HG03135 (cell line): ENCODE data around the gene EPB41.
"Not testable (repeated sequence)": the region's sequence is repeated elsewhere in the genome, so short reads cannot be mapped to it uniquely, and the experiment has no call there.

Experiments
- ATAC-seq: cut with Tn5 transposase; IDR thresholded peaks from one replicate; pipeline ENCODE4 v1.9.1; 2021; ENCODE audit warnings: mild to moderate bottlenecking, moderate library complexity; ENCODE audit not compliant: unreplicated experiment

The EPB41 gene

DNA sequence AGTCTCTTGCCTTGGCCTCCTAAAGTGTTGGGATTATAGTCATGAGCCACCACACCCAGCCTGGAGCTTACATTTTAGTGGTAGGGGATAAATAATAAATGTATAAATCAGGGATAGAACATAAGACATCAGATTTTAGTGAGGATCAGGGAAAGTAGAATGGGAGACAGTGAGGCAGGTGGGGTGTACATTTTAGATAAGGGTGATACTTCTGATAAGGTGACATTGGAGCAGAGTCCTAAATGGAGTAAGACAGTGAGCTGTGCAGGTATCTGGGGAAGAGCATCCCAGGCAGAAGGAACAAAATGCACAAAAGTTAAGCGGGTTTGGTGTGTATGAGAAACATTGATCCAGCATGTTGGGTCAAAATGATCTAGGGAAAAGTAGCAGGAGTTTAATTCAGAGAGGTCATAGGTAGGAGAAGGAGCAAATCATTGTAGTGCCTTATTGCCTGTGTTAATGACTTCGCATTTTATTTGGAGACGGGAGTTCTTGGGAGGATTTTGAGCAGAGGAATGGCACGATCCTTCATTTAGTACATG, 11.1 kb downstream of the EPB41 start:
- no peak for ATAC-seq

DNA sequence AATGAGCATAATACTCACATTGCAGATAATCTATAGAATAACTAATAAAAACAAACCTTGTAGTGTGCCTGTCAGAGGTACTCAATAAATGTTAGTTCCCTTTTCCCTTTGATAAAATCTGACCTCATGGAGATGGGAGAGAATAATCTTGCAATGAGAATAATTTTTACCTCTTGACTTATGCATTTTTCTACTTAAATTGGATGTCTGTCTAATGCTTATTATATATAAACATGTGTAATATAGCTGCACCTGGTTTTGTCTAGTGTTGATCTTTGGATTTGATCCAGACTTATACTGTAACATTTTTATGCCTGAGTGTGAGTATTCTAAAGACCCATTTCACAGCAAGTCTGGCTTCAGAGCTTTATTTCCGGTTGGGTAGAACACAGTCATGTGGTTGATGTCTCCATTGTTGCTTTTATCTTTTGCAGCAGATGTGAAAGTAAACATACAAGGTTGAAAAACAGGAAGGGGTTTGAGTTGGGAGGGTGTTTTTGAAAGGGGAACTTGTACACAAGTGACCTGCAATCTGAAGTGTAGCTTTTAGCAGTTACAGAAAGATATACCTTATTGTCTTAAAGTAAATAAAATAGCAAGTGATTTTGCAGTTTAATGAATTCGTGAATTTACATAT, 12.4 kb downstream of the EPB41 start:
- ATAC-seq, result peak; percentile 90

DNA sequence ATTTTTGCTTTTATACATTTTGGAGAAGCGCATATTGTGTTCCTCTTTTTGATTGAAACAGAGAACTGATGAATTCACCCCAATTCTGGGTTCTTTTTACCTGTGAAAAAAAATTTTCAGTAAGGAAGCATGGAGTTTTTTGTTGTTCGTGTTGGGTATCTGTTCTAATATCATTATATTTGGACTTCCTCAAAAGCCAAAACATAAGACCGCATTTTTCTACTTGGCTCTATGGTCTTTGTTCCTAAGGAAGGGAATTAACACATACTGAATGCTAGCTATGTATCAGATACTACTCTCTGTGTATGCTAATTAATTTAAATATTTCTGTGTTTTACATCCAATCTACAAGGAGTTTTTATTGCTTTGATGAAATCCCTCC, 12.9 kb downstream of the EPB41 start:
- ATAC-seq, result no peak

DNA sequence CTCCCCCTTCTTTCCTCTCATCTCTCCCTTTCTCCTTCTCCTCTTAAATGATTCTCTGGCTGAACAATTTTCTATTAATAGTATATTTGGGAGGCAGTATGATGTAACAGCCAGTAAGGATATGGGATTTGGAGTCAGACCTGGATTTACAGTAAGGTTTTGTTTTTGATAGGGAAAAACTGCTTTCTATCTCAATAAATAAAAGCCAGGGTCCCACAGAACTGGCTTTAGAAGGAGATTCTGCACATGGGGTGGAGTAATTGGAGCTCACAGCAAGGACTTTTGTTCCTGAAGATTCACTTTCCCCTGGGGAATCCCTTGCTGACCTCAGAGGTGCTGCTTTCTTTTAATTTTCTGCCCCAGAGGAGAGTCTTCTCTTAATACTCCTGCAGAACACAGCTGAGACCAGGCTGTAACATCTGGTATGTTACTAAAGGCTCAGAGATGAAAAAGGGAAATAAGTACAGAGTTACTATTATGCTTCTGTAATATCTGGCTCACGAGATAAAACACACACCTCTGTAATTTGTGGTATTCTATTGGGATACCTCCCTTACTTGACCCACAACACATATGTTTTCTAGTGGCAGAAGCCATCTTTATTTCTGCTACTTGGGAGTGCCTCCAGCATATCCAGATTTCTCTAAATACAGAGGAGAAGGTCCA, 13.4 kb downstream of the EPB41 start:
- ATAC-seq, result no peak

DNA sequence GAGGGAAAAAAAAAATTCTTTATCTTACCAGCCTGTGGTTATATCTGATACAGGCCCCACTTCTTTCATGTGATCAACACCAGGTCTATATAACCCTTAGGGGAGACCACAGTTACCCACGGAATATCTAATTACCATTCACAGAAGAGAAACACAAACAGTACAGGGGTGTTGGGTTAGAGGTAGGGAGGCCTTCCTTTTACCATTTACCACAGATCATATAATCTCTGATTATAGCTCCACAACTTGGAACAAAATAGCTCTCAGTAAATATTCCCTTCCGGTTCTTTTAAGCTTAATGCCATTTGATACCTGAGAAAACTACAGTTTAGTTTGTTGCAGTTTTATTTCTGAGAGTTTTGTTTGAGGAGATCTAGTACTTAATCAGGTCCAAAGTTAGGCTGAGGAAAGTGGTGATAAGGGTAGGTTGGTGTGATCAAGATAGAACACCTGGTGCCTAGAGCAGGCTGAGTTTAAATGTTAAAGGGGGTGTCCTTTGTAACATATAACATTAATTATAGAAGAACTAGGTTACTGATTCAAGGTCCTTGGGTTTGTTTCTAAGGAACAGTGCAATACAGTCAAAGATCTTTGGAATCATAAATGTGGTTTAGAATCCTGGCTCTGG, 14.1 kb downstream of the EPB41 start:
- ATAC-seq, result no peak

DNA sequence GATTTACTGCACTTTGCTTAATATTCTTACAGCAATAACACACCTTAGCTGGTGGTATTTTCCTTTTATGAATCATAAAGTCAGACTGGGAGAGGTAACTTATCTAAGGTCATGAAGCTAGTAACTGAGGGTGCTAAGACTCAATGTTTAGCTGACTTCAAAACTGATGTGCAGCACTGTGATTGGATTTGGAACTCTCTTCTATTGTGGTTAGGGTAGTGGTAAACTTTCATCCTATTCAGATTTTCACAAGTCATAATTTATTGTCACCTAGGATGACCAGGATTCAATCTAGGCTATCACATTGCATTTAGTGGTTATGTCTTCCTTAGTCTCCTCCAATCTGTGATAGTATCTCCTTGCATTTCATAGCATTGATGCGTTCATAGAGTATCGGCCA, 18.9 kb downstream of the EPB41 start:
- ATAC-seq, result no peak

DNA sequence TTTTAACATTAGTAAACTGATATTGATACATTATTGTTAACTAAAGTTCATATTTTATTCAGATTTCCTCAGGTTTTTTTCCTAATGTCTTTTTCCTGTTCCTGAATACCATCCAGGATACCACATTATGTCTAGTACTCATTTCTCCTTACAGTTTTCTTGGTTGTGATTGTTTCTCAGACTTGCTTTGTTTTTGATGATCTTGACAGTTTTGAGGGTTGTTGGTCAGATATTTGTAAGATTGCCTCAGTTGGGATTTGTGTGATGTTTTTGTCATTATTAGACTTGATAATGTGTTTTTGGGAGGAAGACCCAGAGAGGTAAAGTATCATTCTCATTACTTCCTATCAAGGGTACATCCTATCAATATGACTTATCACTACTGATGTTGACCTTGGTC, 19.5 kb downstream of the EPB41 start:
- ATAC-seq, result no peak

GRCh38 chr1:28934676-28935075, 20.3 kb downstream of the EPB41 start:
- ATAC-seq, result no peak

DNA sequence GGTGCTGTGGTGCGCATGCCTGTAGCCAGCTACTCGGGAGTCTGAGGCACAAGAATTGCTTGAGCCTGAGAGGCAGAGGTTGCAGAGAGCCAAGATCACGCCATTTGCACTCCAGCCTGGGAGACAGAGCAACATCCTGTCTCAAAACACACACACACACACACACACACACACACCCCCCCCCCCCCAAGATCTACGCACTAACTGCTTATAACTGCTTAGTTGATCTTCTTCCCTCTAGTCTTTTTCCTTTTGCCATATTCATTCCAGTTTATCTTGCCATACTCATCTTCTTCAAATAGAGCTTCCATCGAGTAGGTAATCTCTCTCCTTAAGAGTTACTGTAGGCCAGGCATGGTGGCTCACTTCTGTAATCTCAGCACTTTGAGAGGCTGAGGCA, 20.9 kb downstream of the EPB41 start:
- ATAC-seq, result no peak

- ATAC-seq, result no peak
Observed at GRCh38 chr1:28936094-28936493, 21.7 kb downstream of the EPB41 start.

DNA sequence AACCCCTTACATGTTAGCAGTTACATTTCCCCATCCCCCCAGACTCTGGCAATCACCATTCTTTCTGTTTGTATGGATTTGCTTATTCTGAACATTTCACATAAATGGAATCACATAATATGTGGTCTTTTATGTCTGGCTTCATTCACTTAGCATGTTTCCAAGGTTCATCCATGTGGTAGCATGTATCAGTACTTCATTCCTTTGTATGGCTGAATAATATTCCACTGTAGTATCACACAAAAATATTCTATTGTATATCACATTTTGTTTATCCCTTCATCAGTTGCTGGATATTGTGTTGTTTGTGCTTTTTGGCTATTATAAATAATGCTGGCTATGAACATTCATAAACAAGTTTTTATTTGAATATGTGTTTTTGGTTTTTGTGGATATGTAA, 22.2 kb downstream of the EPB41 start:
- ATAC-seq, result no peak

- ATAC-seq, result not testable (repeated sequence)
Observed at GRCh38 chr1:28943581-28943980, 29.2 kb downstream of the EPB41 start.

- ATAC-seq, result no peak
Observed at GRCh38 chr1:28950006-28950405, 35.6 kb downstream of the EPB41 start.

- no peak for ATAC-seq
Observed at GRCh38 chr1:28950449-28950848, 36.1 kb downstream of the EPB41 start.

DNA sequence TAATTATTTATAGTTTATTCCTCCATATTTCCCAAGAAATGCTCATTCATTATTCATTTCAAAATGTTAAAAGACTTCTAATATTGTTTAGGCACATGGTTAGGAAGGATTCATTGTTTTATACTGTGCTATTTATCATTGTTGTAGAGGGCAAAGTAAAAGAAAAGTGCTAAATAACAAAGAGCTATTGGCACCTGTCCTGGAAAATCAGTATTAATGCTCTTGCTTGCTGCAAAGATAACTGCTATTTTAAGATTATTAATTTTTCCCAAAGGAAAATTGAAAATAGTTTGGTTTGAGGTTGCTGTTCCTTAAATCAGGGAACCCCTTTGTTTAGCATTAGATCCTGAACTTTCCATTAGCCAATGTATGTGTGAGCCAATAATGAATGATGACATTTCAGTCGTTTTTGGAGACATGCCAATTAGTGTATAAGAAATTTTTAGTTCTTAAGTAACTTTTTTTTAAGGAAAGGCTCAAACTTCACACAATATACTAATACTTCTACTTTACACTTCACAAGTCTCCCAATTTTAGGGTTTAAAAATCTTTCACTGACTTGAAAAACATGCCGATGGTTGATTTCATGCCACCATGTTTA, 39.9 kb downstream of the EPB41 start:
- ATAC-seq, result no peak

DNA sequence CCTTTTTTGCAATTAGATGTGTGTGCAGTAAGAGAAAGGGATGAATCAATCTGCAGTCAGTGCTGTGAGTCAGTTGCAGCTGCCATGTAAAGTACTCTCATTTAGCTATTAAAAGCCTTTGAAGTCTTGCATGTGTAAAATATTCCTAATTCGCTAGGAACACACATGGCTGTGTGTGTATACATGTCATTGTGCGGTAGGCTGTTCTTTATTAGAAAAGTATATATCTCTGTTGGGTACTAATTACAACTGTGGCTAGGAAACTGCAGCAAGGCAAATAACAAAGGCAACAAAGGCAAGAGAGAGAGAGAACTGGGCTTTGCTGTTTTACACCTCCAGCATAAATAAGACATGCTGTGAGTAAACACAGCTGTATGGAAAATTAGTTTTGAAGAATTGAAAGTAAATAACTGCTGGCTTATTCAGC, 41.7 kb downstream of the EPB41 start:
- ATAC-seq, result no peak

DNA sequence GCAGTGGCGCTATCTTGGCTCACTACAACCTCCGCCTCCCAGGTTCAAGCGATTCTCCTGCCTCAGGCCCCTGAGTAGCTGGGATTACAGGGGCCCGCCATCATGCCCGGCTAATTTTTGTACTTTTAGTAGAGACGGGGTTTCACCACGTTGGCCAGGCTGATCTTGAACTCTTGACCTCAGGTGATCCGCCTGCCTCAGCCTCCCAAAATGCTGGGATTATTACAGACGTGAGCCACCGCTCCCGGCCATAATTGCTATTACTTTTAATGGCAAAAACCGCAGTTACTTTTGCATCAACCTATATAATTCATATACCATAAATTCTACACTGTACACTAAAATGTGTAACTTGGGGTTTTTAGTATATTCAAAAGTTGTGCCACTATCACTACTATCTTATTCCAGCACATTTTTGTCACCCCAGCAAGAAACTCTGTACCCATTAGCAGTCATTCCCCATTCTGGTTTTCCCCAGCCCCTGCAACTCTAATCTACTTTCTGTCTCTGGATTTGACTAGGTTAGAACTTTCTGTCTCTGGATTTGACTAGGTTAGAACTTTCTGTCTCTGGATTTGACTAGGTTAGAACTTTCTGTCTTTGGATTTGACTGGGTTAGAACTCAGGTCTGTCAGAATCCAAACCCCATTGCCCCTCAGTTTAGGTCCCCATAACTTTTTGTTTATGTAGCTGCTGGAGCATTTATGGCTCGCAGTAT, 47.9 kb downstream of the EPB41 start:
- not testable (repeated sequence) for ATAC-seq

- ATAC-seq, result no peak
Observed at GRCh38 chr1:28965271-28965870, 51.0 kb downstream of the EPB41 start.

DNA sequence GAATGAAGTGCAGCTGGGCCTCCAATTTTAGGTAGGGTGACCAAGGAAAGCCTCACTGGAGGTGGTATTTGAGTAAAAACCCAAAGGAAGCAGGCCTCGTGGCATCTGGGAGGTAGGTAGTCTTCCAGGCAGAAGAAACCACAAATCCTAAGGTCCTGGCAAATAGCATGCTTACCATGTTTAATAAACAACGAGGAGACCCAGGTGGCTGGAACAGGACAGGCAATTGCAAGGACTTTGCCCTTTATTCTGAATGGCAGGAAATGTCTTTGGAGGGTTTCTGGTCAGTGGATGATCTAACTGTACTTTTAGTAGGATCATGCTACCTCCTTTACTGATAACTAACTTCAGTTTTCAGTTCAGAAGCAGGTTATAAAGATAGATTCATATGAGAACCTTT, 52.2 kb downstream of the EPB41 start:
- no peak for ATAC-seq

DNA sequence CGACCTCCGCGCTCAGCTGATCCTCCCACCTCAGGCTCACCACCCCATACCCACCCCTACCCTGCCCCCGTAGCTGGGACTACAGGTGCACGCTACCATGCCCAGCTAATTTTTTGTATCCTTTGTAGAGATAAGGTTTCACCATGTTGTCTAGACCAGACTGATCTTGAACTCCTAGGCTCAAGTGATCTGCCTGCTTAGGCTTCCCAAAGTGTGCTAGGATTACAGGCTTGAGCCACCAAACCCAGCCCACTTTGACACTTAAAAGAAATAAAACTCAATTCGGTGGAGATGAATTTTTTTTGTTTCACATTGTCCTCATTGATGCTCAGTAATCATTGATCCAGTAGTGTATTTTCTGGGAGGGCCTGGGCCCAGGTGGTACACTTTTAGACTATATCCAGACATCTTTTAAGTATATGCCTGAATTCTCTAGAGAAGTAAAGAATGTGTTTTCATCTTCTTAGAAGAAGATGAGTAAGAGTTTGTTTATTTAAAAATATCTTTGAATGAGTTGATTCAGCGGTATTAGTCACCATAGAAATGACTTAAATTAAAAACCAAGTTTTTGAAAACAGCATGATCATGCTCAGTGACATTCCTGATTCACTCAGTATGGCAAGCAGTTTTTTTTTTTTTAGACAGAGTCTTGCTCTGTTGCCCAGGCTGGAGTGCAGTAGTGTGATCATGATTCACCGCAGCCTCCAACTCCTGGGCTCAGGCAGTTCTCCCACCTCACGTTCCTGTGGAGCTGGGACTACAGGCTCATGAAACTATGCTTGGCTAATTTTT, 57.8 kb downstream of the EPB41 start:
- no peak for ATAC-seq
